ENCODE measurements around the gene HPS1.

Gene HPS1

GRCh38 chr10:98485959-98486358 lies 39.2 kb upstream of the HPS1 start:
- H3K4me3 ChIP-seq (ENCODE audit: control insufficient read depth, low read depth, low read length) = no peak overlapping the region
- no peak for DNase-seq (ENCODE audit: low read depth)
- TF ChIP-seq, protein P1, sequence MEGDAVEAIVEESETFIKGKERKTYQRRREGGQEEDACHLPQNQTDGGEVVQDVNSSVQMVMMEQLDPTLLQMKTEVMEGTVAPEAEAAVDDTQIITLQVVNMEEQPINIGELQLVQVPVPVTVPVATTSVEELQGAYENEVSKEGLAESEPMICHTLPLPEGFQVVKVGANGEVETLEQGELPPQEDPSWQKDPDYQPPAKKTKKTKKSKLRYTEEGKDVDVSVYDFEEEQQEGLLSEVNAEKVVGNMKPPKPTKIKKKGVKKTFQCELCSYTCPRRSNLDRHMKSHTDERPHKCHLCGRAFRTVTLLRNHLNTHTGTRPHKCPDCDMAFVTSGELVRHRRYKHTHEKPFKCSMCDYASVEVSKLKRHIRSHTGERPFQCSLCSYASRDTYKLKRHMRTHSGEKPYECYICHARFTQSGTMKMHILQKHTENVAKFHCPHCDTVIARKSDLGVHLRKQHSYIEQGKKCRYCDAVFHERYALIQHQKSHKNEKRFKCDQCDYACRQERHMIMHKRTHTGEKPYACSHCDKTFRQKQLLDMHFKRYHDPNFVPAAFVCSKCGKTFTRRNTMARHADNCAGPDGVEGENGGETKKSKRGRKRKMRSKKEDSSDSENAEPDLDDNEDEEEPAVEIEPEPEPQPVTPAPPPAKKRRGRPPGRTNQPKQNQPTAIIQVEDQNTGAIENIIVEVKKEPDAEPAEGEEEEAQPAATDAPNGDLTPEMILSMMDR (conservative IDR thresholded peaks at IDR 0.05; ENCODE audit: control insufficient read depth, insufficient read depth, low read depth, low read length) = no peak

- H3K4me3 ChIP-seq (ENCODE audit: control insufficient read depth, low read depth, low read length) = no peak overlapping the region
- no peak for DNase-seq (ENCODE audit: low read depth)
- TF ChIP-seq, protein P1 (conservative IDR thresholded peaks at IDR 0.05; ENCODE audit: control insufficient read depth, insufficient read depth, low read depth, low read length) = no peak
These were observed 36.9 kb upstream of the HPS1 start for GRCh38 chr10:98483658-98484057.

GRCh38 chr10:98482096-98482495 lies 35.4 kb upstream of the HPS1 start:
- DNase-seq (ENCODE audit: low read depth) = no peak
- no peak overlapping the region for H3K4me3 ChIP-seq (ENCODE audit: control insufficient read depth, low read depth, low read length)
- TF ChIP-seq, protein P1 (conservative IDR thresholded peaks at IDR 0.05; ENCODE audit: control insufficient read depth, insufficient read depth, low read depth, low read length) = no peak

DNA sequence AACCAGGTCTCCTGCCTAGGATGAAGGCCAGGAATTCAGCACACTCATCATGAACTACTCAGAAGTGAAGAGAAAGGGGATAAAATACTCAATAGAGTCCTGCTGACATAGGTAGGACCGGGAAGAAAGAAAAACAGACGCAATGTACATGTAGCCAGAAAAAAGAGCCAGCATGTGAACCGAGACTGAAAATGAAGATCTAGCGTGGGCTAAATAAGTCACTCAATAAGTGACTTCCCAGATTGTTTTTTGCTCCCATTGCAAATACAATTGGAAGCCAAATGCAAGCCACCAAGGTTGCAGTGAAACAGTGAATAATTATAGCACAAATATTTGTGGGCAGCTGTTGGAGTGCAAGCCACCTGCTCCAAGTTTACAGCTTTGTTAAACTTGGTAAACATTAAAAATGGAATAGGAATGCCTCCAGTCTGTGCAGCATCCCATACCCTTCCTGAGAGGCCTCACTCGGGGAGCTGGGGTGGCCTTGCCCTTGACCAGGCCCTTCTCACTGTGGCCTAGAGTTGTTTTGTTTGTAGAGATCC lies 34.7 kb upstream of the HPS1 start:
- no peak overlapping the region for H3K4me3 ChIP-seq (ENCODE audit: control insufficient read depth, low read depth, low read length)
- no peak for DNase-seq (ENCODE audit: low read depth)
- TF ChIP-seq, protein P1 (conservative IDR thresholded peaks at IDR 0.05; ENCODE audit: control insufficient read depth, insufficient read depth, low read depth, low read length) = no peak

DNA sequence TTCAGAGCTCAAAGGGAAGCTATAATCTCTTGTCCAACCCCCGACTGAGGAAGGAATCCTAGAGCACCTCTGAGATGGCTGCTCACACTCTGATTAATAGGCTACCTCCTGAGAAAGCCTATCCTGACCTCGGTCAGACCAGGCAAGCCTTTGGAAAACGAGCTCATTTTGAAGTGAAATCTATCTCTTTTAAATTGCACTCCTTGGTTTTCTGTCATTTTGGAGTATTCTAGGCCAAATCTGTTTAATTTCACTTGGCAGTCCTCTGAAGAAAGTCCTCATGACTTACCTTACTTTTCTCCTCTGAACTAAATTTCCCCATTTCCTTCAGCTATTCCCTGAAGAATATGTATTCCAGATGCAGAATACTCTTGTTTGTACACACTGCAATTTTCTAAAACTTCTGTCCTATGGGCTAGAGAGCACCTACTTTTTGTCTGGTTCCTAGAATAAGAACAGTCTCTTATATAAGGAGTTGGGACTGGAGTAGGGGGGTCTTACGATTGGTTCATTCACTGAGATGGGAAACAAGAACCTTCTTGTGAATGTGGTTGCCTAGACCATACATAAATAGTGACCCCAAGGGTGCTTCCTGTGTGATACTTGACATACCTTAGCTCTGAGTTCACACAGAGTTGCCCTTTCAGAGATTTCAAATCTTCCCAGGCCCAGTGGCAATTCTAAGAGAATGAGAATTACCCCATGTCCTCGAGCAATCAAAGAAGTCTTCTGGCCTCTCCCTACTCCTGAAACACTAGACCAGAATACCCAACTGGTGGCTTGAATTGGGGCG lies 31.9 kb upstream of the HPS1 start:
- TF ChIP-seq, protein P1 (conservative IDR thresholded peaks at IDR 0.05; ENCODE audit: control insufficient read depth, insufficient read depth, low read depth, low read length) = no peak
- H3K4me3 ChIP-seq (ENCODE audit: control insufficient read depth, low read depth, low read length) = no peak overlapping the region
- DNase-seq (ENCODE audit: low read depth) = peak; percentile 9

DNA sequence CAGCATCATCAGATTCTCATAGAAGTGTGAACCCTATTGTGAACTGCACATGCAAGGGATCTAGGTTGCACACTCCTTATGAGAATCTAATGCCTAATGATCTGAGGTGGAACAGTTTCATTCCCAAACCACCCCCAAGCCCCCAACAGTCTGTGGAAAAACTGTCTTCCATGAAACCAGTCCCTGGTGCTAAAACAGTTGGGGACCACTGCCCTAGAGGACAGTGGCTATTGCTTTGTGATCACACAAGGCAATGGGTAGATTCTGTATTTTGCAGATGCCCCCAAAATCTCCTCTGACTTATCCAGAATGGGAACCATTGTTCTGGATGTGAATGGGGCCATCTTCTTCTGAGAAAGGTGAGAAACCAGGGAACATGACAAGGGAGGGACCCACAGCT lies 31.1 kb upstream of the HPS1 start:
- DNase-seq (ENCODE audit: low read depth) = no peak
- TF ChIP-seq, protein P1 (conservative IDR thresholded peaks at IDR 0.05; ENCODE audit: control insufficient read depth, insufficient read depth, low read depth, low read length) = no peak
- no peak overlapping the region for H3K4me3 ChIP-seq (ENCODE audit: control insufficient read depth, low read depth, low read length)
